Measurements from ENCODE around the gene DNM2.
"Not testable (repeated sequence)": the region's sequence is repeated elsewhere in the genome, so short reads cannot be mapped to it uniquely, and the experiment has no call there.

Gene DNM2

GRCh38 chr19:10831987-10832938 is 114.4 kb downstream of the DNM2 start:
- TF ChIP-seq CTCF (conservative IDR thresholded peaks at IDR 0.05) (no peak), ZFX (IDR thresholded peaks at IDR 0.05) (no peak)
- no peak overlapping the region for H3K27ac ChIP-seq

GRCh38 chr19:10832939-10833296 is 115.0 kb downstream of the DNM2 start:
- TF ChIP-seq CTCF (conservative IDR thresholded peaks at IDR 0.05) = no peak
- no peak for TF ChIP-seq ZFX (IDR thresholded peaks at IDR 0.05)
- no peak overlapping the region for H3K27ac ChIP-seq

- TF ChIP-seq ZFX (IDR thresholded peaks at IDR 0.05) (no peak), CTCF (conservative IDR thresholded peaks at IDR 0.05) (no peak)
- H3K27ac ChIP-seq = peak overlapping the region; percentile 98
Observed at GRCh38 chr19:10835089-10835753, 117.3 kb downstream of the DNM2 start.

- no peak for TF ChIP-seq ZFX (IDR thresholded peaks at IDR 0.05)
- TF ChIP-seq CTCF (conservative IDR thresholded peaks at IDR 0.05) = no peak
- H3K27ac ChIP-seq = peak within 1 kb of the TSS; percentile 98
Observed at GRCh38 chr19:10835754-10836478, 118.0 kb downstream of the DNM2 start, which contains the start of gene TMED1. TMED1 (minus strand) TSS chr19:10836212; CDS start chr19:10836191, 21 bp downstream.

- no peak for TF ChIP-seq ZFX (IDR thresholded peaks at IDR 0.05)
- no peak for TF ChIP-seq CTCF (conservative IDR thresholded peaks at IDR 0.05)
- peak overlapping the region; percentile 98 for H3K27ac ChIP-seq
Observed at GRCh38 chr19:10836479-10837330, 118.8 kb downstream of the DNM2 start.

GRCh38 chr19:10837649-10838048 is 119.8 kb downstream of the DNM2 start:
- H3K27ac ChIP-seq = not testable (repeated sequence)

- H3K27ac ChIP-seq = no peak overlapping the region
- TF ChIP-seq ZFX (IDR thresholded peaks at IDR 0.05) (no peak), CTCF (conservative IDR thresholded peaks at IDR 0.05) (no peak)
Observed at GRCh38 chr19:10838377-10838776, 120.5 kb downstream of the DNM2 start.
